Breast epithelium (tissue), 3 donors: Measurements from ENCODE around the gene C19orf85.

Experiments used
- POLR2A ChIP-seq: fragments of 450-650 bp; IDR thresholded peaks from one replicate; pipeline ENCODE4 v1.6.1; 2016; ENCODE audit warnings: antibody characterized with exemption, mild to moderate bottlenecking, moderate library complexity
- TF ChIP-seq, protein P1 (sequence below), 3 donors: fragments of 450-650 bp; IDR thresholded peaks; one replicate each; pipeline ENCODE4 v1.5.1; 2016 to 2017; ENCODE audit warnings: antibody characterized with exemption in 3 of 3, mild to moderate bottlenecking in 3 of 3, moderate library complexity in 3 of 3

DNA sequence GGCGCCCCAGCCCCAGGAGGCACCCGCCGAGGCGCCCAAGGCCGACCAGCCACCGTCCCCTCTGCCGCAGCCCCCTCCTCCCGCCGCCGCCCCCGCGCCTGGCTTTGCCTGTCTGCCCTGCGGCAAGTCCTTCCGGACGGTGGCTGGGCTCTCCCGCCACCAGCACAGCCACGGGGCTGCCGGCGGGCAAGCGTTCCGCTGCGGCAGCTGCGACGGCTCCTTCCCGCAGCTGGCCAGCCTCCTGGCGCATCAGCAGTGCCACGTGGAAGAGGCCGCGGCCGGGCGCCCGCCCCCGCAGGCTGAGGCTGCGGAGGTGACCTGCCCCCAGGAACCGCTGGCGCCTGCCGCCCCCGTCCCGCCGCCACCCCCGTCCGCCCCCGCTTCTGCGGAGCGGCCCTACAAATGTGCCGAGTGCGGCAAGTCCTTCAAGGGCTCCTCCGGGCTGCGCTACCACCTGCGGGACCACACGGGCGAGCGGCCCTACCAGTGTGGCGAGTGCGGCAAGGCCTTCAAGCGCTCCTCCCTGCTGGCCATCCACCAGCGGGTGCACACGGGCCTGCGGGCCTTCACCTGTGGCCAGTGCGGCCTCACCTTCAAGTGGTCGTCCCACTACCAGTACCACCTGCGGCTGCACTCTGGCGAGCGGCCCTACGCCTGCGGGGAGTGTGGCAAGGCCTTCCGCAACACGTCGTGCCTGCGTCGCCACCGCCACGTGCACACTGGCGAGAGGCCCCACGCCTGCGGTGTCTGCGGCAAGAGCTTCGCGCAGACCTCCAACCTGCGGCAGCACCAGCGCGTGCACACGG, 17.8 kb upstream of the C19orf85 start:
- TF ChIP-seq, protein P1, sequence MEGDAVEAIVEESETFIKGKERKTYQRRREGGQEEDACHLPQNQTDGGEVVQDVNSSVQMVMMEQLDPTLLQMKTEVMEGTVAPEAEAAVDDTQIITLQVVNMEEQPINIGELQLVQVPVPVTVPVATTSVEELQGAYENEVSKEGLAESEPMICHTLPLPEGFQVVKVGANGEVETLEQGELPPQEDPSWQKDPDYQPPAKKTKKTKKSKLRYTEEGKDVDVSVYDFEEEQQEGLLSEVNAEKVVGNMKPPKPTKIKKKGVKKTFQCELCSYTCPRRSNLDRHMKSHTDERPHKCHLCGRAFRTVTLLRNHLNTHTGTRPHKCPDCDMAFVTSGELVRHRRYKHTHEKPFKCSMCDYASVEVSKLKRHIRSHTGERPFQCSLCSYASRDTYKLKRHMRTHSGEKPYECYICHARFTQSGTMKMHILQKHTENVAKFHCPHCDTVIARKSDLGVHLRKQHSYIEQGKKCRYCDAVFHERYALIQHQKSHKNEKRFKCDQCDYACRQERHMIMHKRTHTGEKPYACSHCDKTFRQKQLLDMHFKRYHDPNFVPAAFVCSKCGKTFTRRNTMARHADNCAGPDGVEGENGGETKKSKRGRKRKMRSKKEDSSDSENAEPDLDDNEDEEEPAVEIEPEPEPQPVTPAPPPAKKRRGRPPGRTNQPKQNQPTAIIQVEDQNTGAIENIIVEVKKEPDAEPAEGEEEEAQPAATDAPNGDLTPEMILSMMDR (IDR thresholded peaks at IDR 0.05): no peak
- no peak for TF ChIP-seq POLR2A
